GM12801 (cell line): Measurements from ENCODE around the gene STOX2.

Source experiments
- TF ChIP-seq, protein P1 (sequence below): IDR thresholded peaks from one replicate; pipeline ENCODE4 v1.5.1; 2011; ENCODE audit warnings: control low read depth; ENCODE audit not compliant: insufficient read length; ENCODE audit errors: extremely low read depth

Gene STOX2

GRCh38 chr4:183988874-183989273 is 83.8 kb downstream of the STOX2 start:
- TF ChIP-seq, protein P1, sequence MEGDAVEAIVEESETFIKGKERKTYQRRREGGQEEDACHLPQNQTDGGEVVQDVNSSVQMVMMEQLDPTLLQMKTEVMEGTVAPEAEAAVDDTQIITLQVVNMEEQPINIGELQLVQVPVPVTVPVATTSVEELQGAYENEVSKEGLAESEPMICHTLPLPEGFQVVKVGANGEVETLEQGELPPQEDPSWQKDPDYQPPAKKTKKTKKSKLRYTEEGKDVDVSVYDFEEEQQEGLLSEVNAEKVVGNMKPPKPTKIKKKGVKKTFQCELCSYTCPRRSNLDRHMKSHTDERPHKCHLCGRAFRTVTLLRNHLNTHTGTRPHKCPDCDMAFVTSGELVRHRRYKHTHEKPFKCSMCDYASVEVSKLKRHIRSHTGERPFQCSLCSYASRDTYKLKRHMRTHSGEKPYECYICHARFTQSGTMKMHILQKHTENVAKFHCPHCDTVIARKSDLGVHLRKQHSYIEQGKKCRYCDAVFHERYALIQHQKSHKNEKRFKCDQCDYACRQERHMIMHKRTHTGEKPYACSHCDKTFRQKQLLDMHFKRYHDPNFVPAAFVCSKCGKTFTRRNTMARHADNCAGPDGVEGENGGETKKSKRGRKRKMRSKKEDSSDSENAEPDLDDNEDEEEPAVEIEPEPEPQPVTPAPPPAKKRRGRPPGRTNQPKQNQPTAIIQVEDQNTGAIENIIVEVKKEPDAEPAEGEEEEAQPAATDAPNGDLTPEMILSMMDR, result no peak

DNA sequence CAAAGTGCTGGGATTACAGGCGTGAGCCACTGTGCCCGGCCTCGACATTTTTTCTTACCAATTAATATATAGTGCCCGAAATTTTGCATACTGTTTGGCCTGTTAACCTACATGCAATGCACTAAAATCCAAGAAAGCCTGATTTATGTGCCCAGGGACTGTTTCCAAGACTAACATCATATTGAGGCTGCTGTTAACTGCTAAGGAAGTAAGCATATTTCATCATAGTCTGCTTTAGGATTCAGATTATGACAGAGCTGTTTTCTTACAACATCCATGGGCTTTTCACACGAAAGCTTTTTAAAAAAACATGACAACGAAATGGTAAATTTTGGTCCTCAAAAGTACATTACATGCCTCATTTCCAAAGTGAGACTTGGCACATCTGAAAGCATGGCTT is 84.4 kb downstream of the STOX2 start:
- TF ChIP-seq, protein P1, result no peak

GRCh38 chr4:183989931-183990330 is 84.8 kb downstream of the STOX2 start:
- TF ChIP-seq, protein P1, result no peak

DNA sequence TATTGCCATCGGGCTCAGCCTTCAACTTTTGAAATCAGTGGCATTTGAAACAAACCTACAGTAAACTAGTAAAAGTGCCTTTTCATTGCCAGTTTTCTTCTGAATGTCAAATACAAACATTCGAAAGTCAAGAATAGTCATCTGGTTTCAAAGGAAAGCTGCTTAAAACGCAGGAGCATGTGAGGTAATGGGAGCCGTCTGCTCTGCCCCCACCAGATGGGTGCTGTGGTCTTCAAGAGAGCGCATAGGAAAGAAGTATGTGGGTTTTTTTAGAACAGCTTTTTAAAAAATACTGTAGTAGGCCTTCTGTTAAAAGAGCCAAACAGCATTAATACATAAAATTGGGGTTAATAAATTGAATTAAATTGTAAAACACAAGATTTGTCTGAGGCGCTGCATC is 88.6 kb downstream of the STOX2 start:
- TF ChIP-seq, protein P1, result no peak

DNA sequence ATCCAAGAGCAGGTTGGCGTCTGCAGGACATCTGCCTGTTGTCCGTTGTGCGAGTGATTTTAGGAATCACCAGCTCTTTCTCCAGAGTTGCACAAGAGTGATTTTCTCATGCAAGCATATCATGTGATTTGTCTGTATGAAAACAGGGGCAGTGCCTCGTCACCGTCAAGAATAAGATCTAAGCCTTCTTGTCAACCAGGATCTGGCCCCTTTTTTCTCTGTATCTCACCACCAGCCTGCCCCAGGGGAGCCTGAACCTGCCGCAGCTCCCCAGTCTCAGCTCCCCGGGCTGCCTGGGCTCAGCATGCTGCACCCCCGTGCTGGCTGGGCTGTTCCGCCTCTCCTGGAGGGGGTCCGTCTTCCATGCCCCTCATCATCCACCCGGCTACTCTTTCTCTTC is 90.5 kb downstream of the STOX2 start:
- TF ChIP-seq, protein P1, result no peak

GRCh38 chr4:183996868-183997267 is 91.8 kb downstream of the STOX2 start:
- TF ChIP-seq, protein P1, result no peak

DNA sequence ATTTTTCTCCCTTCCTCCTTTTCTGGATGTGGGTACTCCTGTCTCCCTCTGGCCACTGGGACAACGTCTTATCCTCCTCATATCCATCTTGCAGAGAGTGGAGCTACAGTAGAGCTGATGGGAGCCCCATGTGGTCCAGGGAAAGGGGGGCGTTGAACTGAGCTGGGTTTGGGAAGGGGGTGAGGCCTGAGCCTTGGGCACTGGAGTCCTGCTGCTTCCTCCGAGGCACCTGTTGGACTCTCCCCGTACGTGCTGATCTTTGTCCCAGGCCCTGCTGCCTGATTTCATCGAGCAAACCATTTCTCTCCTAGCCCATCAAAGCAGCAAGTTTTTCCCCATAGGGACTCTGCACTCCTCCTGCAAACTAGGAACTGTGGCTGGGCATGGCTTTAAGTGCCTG is 94.3 kb downstream of the STOX2 start:
- TF ChIP-seq, protein P1, result no peak
